ENCODE measurements around the gene AK3.

The AK3 gene

GRCh38 chr9:4740388-4740637 lies 689 bp downstream of the AK3 start:
- ChIA-PET POLR2A (interaction anchor here (1.1 to 1.7 kb wide), 2 partner anchors 53 to 61 kb away, joined by 5 to 7 read pairs; partner anchors contain the start of genes CDC37L1 and RCL1), CTCF (interaction anchor here (0.8 to 6.8 kb wide), 8 partner anchors 9 to 888 kb away, joined by 3 to 46 read pairs (median 4); partner anchors contain the start of genes RIC1 and SPATA6L)
- Histone ChIP-seq H3K4me1 (ENCODE audit: control extremely low read depth in 1 of 4, control insufficient read depth in 4 of 4, insufficient read depth in 4 of 4, low read length in 3 of 4) (peaks cover 5 to 26% (median 18%) of the 10 kb centered on the region in 4 experiments), H3K27ac (ENCODE audit: insufficient read depth in 1 of 2, low read depth in 1 of 2, low read length in 2 of 2, poor library complexity in 1 of 2, severe bottlenecking in 2 of 2) (peak overlapping the region; percentile 46 to 86), H3K36me3 (ENCODE audit: control insufficient read depth in 4 of 4, insufficient read depth in 4 of 4, low read length in 3 of 4) (peaks cover 0 to 3% (median 0%) of the 10 kb centered on the region in 4 experiments), H3K27me3 (replicated peaks in 2 of 5; ENCODE audit: control insufficient read depth in 4 of 5, insufficient read depth in 5 of 5, low read length in 4 of 5) (no peaks in the 10 kb centered on the region), H3K4me3 (ENCODE audit: control insufficient read depth in 1 of 7, extremely low read depth in 1 of 7, insufficient read depth in 4 of 7, low read depth in 2 of 7, low read length in 6 of 7) (peak overlapping the region; percentile 54 to 89 (median 80)), H3K9me3 (ENCODE audit: control extremely low read depth in 1 of 5, control insufficient read depth in 4 of 5, insufficient read depth in 2 of 5, low read depth in 1 of 5, low read length in 4 of 5) (no peaks in the 10 kb centered on the region)
- WGBS (ENCODE audit: insufficient coverage): 0% methylated on average over 3 of the region's 4 CpGs
- DNase-seq: no peak

DNA sequence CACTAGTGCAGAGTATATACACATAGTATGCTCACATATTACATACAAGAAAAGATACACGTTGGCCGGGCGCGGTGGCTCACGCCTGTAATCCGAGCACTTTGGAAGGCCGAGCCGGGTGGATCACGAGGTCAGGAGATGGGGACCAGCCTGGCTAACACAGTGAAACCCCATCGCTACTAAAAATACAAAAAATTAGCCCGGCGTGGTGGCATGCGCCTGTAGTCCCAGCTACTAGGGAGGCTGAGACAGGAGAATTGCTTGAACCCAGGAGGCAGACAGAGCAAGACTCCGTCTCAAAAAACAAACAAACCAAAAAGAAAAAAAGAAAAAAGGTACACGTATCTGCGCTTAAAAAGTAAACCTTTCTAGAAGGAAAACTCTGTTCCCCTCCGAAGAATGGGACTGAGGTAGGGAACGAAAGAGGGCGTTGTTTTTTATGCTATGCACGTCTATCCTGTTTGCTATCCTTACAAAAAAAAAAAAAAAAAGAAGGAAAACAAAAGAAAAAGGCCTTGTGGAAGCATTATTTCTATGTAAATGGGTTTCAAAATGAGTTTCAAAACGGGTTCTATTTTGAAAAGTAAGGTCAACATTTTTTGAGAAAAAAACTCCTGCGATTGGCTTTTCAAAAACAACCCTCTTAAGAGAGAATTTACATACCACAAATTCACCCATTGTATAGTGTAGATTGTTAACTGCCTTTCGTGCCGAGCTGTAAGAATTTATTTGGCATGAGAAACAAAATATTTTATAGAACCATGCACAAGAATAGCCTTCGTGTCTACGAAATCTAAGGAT lies 1.2 kb downstream of the AK3 start:
- Histone ChIP-seq H3K4me1 (ENCODE audit: control extremely low read depth in 1 of 4, control insufficient read depth in 4 of 4, insufficient read depth in 4 of 4, low read length in 3 of 4) (peaks cover 5 to 26% (median 18%) of the 10 kb centered on the region in 4 experiments), H3K36me3 (ENCODE audit: control insufficient read depth in 4 of 4, insufficient read depth in 4 of 4, low read length in 3 of 4) (peaks cover 0 to 3% (median 0%) of the 10 kb centered on the region in 4 experiments), H3K9me3 (ENCODE audit: control extremely low read depth in 1 of 5, control insufficient read depth in 4 of 5, insufficient read depth in 2 of 5, low read depth in 1 of 5, low read length in 4 of 5) (no peaks in the 10 kb centered on the region), H3K4me3 (ENCODE audit: control insufficient read depth in 1 of 7, extremely low read depth in 1 of 7, insufficient read depth in 4 of 7, low read depth in 2 of 7, low read length in 6 of 7) (peak overlapping the region in 6 of 7 experiments; percentile 77 to 89 (median 83)), H3K27me3 (replicated peaks in 2 of 5; ENCODE audit: control insufficient read depth in 4 of 5, insufficient read depth in 5 of 5, low read length in 4 of 5) (no peaks in the 10 kb centered on the region), H3K27ac (ENCODE audit: insufficient read depth in 1 of 2, low read depth in 1 of 2, low read length in 2 of 2, poor library complexity in 1 of 2, severe bottlenecking in 2 of 2) (peak overlapping the region; percentile 46 to 86)
- POLR2A ChIA-PET: interaction anchor here (1.1 to 1.7 kb wide), 2 partner anchors 53 to 60 kb away, joined by 5 to 7 read pairs; partner anchors contain the start of genes CDC37L1 and RCL1
- DNase-seq: peak in 2 of 3 donors; percentile 4 to 32
- CTCF ChIA-PET: interaction anchor here (0.8 to 6.8 kb wide), 6 partner anchors 12 to 889 kb away, joined by 3 to 46 read pairs (median 4); partner anchors contain the start of genes RIC1 and SPATA6L
- 90% methylated on average over 15 of the region's 26 CpGs for WGBS (ENCODE audit: insufficient coverage)

GRCh38 chr9:4738866-4739586 lies 2.0 kb downstream of the AK3 start:
- CTCF ChIA-PET: interaction anchor here (1.7 kb wide), 1 partner anchor 10 kb away, joined by 3 read pairs; no protein-coding TSS in a partner anchor
- peak overlapping the region in 5 of 7 experiments; percentile 78 to 89 (median 86) for H3K4me3 ChIP-seq (ENCODE audit: control insufficient read depth in 1 of 7, extremely low read depth in 1 of 7, insufficient read depth in 4 of 7, low read depth in 2 of 7, low read length in 6 of 7)
- no peak overlapping the region for H3K27ac ChIP-seq (ENCODE audit: insufficient read depth in 1 of 2, low read depth in 1 of 2, low read length in 2 of 2, poor library complexity in 1 of 2, severe bottlenecking in 2 of 2)
- peaks cover 0 to 3% (median under 1%) of the 10 kb centered on the region in 4 experiments for H3K36me3 ChIP-seq (ENCODE audit: control insufficient read depth in 4 of 4, insufficient read depth in 4 of 4, low read length in 3 of 4)
- no peak for DNase-seq
- H3K27me3 ChIP-seq (replicated peaks in 2 of 5; ENCODE audit: control insufficient read depth in 4 of 5, insufficient read depth in 5 of 5, low read length in 4 of 5): no peaks in the 10 kb centered on the region
- H3K4me1 ChIP-seq (ENCODE audit: control extremely low read depth in 1 of 4, control insufficient read depth in 4 of 4, insufficient read depth in 4 of 4, low read length in 3 of 4): peaks cover 5 to 26% (median 18%) of the 10 kb centered on the region in 4 experiments
- H3K9me3 ChIP-seq (ENCODE audit: control extremely low read depth in 1 of 5, control insufficient read depth in 4 of 5, insufficient read depth in 2 of 5, low read depth in 1 of 5, low read length in 4 of 5): no peaks in the 10 kb centered on the region
- WGBS (ENCODE audit: insufficient coverage): 92% methylated on average over 15 of the region's 19 CpGs
- POLR2A ChIA-PET: no interaction called here

- Histone ChIP-seq H3K4me1 (ENCODE audit: control extremely low read depth in 1 of 4, control insufficient read depth in 4 of 4, insufficient read depth in 4 of 4, low read length in 3 of 4) (peaks cover 0 to 6% (median 2%) of the 10 kb centered on the region in 4 experiments), H3K9me3 (ENCODE audit: control extremely low read depth in 1 of 5, control insufficient read depth in 4 of 5, insufficient read depth in 2 of 5, low read depth in 1 of 5, low read length in 4 of 5) (no peaks in the 10 kb centered on the region), H3K36me3 (ENCODE audit: control insufficient read depth in 4 of 4, insufficient read depth in 4 of 4, low read length in 3 of 4) (peaks cover 0 to 5% (median 1%) of the 10 kb centered on the region in 4 experiments), H3K27ac (ENCODE audit: insufficient read depth in 1 of 2, low read depth in 1 of 2, low read length in 2 of 2, poor library complexity in 1 of 2, severe bottlenecking in 2 of 2) (no peak overlapping the region), H3K4me3 (ENCODE audit: control insufficient read depth in 1 of 7, extremely low read depth in 1 of 7, insufficient read depth in 4 of 7, low read depth in 2 of 7, low read length in 6 of 7) (no peak overlapping the region), H3K27me3 (replicated peaks in 2 of 5; ENCODE audit: control insufficient read depth in 4 of 5, insufficient read depth in 5 of 5, low read length in 4 of 5) (no peaks in the 10 kb centered on the region)
- CTCF ChIA-PET: interaction anchor here (0.5 kb wide), 1 partner anchor 1596 kb away, joined by 3 read pairs; no protein-coding TSS in a partner anchor
- DNase-seq: no peak
- WGBS (ENCODE audit: insufficient coverage): no CpG with 5 or more reads among the region's 2 CpGs
- POLR2A ChIA-PET: interaction anchor here (0.6 kb wide), 1 partner anchor 1415 kb away, joined by 3 read pairs; no protein-coding TSS in a partner anchor
Observed at GRCh38 chr9:4734150-4734549, 6.9 kb downstream of the AK3 start.

DNA sequence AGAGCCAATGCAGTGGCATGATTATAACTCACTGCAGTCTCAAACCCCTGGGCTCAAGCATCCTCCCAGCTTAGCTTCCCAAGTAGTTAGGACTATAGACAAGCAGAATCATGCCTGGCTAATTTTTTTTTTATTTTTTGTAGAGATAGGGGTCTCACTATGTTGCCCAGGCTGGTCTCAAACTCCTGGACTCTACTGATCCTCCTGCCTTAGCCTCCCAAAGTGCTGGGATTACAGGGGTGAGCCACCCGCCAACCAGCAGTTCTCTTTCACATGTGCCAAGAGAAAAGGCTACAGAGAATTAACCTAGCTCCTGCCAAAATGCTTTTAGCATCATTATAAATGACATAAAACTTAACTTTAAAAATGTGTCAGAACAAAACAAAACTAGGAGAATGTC lies 8.1 kb downstream of the AK3 start:
- no peak overlapping the region for H3K4me3 ChIP-seq (ENCODE audit: control insufficient read depth in 1 of 7, extremely low read depth in 1 of 7, insufficient read depth in 4 of 7, low read depth in 2 of 7, low read length in 6 of 7)
- DNase-seq: no peak
- peaks cover 0 to 5% (median 0%) of the 10 kb centered on the region in 4 experiments for H3K36me3 ChIP-seq (ENCODE audit: control insufficient read depth in 4 of 4, insufficient read depth in 4 of 4, low read length in 3 of 4)
- H3K9me3 ChIP-seq (ENCODE audit: control extremely low read depth in 1 of 5, control insufficient read depth in 4 of 5, insufficient read depth in 2 of 5, low read depth in 1 of 5, low read length in 4 of 5): no peaks in the 10 kb centered on the region
- H3K4me1 ChIP-seq (ENCODE audit: control extremely low read depth in 1 of 4, control insufficient read depth in 4 of 4, insufficient read depth in 4 of 4, low read length in 3 of 4): no peaks in the 10 kb centered on the region
- H3K27me3 ChIP-seq (replicated peaks in 2 of 5; ENCODE audit: control insufficient read depth in 4 of 5, insufficient read depth in 5 of 5, low read length in 4 of 5): no peaks in the 10 kb centered on the region
- ChIA-PET CTCF (interaction anchor here (1.2 kb wide), 1 partner anchor 17 kb away, joined by 3 read pairs; no protein-coding TSS in a partner anchor), POLR2A (no interaction called here)
- 100% methylated on average over 1 of the region's 1 CpG for WGBS (ENCODE audit: insufficient coverage)
- no peak overlapping the region for H3K27ac ChIP-seq (ENCODE audit: insufficient read depth in 1 of 2, low read depth in 1 of 2, low read length in 2 of 2, poor library complexity in 1 of 2, severe bottlenecking in 2 of 2)

DNA sequence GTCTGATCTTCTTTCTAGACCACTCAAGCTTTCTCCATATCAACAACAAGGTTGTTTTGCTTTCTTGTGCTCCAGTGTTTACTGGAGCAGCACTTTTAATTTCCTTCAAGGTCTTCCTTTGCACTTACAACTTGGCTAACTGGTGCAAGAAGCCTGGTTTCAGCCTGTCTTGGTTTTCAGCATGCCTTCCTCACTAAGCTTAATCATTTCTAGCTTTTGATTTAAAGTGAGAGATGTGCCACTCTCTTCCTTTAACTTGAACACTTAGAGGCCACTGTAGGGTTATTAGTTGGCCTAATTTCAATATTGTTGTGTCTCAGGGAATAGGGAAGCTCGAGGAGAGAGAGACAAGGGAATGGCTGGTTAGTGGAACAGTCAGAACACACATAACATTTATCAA lies 13.4 kb downstream of the AK3 start:
- POLR2A ChIA-PET: no interaction called here

More for the DNA sequence above, 13.4 kb downstream of the AK3 start:
- Histone ChIP-seq H3K36me3 (ENCODE audit: control insufficient read depth in 4 of 4, insufficient read depth in 4 of 4, low read length in 3 of 4) (peaks cover 0 to 4% (median 3%) of the 10 kb centered on the region in 4 experiments), H3K27me3 (replicated peaks in 2 of 5; ENCODE audit: control insufficient read depth in 4 of 5, insufficient read depth in 5 of 5, low read length in 4 of 5) (no peaks in the 10 kb centered on the region), H3K4me1 (ENCODE audit: control extremely low read depth in 1 of 4, control insufficient read depth in 4 of 4, insufficient read depth in 4 of 4, low read length in 3 of 4) (no peaks in the 10 kb centered on the region), H3K9me3 (ENCODE audit: control extremely low read depth in 1 of 5, control insufficient read depth in 4 of 5, insufficient read depth in 2 of 5, low read depth in 1 of 5, low read length in 4 of 5) (no peaks in the 10 kb centered on the region), H3K27ac (ENCODE audit: insufficient read depth in 1 of 2, low read depth in 1 of 2, low read length in 2 of 2, poor library complexity in 1 of 2, severe bottlenecking in 2 of 2) (no peak overlapping the region), H3K4me3 (ENCODE audit: control insufficient read depth in 1 of 7, extremely low read depth in 1 of 7, insufficient read depth in 4 of 7, low read depth in 2 of 7, low read length in 6 of 7) (no peak overlapping the region)
- no peak for DNase-seq
- CTCF ChIA-PET: interaction anchor here (1.0 to 1.8 kb wide), 2 partner anchors 10 to 13 kb away, joined by 4 read pairs; no protein-coding TSS in a partner anchor
- no CpG with 5 or more reads among the region's 1 CpG for WGBS (ENCODE audit: insufficient coverage)

All from common myeloid progenitor, CD34-positive (primary cell).